Measurements from ENCODE around the gene PPP1R13B. TPM values are rescaled to one million over a fixed set of nuclear protein-coding genes. Genes with fewer than 3 reads are reported as not detected.

PPP1R13B gene
- total and polyA plus RNA-seq, 2 experiments from 2014 or later = 2.0 to 8.5 TPM

DNA sequence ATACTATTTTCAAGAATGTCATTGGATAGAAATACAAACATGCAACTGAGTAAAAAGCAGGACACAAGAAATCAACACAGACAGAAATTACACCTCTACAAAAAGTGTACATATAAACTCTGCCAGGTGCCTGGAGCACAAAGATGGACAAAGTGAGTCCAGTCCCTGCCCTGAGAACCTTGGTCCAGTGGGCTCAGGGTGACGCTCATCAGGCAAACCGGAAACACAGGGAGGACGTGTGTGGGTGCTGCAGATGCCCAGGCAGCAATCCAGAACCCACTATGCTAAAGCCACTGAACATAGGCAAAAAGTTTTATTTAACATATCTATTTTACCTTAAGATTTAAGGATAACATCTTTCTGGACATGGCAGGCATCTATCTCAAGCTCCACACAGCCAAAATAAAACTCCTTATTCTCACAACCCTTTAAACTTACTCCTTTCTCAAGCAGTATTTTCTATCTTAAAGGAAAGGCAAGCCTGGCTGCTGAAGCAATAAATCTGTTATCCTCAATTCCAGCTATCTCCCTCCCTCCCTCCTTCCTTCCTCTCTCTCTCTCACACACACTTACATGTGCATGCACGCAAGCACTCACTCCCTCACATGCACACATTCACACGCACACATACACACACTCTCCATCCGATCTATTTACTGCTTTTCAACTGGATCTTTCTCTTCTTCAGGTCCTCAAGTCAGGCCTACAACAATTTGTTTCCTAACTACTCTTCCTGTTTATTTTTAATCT is 10.2 kb downstream of the PPP1R13B start:
- Mint-ChIP-seq H3K36me3 (ENCODE audit: low read depth) (no peaks in the 10 kb centered on the region), H3K4me3 (no peak overlapping the region), H3K4me1 (peaks cover 9% of the 10 kb centered on the region), H3K9me3 (no peaks in the 10 kb centered on the region), H3K27ac (no peak overlapping the region), H3K27me3 (ENCODE audit: insufficient read depth, low read depth, poor library complexity) (peaks cover 6% of the 10 kb centered on the region)
- Histone ChIP-seq H3F3A (replicated peaks; ENCODE audit: low read depth) (no peaks in the 10 kb centered on the region), H3K27me3 (ENCODE audit: insufficient read depth) (no peaks in the 10 kb centered on the region), H4K20me1 (replicated peaks; ENCODE audit: insufficient read depth) (no peaks in the 10 kb centered on the region; the same call in 1 of the 2 replicates), H3K36me3 (ENCODE audit: insufficient read depth) (no peaks in the 10 kb centered on the region), H3K4me2 (no peak overlapping the region), H2AFZ (no peak overlapping the region), H3K27ac (ENCODE audit: low read depth) (no peak overlapping the region), H3K9me2 (ENCODE audit: insufficient read depth) (no peaks in the 10 kb centered on the region), H3K79me2 (replicated peaks; ENCODE audit: insufficient read depth) (0 out of 2 replicates have a peak, but pooled peaks cover 8% of the 10 kb centered on the region), H3K4me3 (no peak overlapping the region), H3K4me1 (ENCODE audit: insufficient read depth) (no peaks in the 10 kb centered on the region)
- ATAC-seq = no peak
- no peak for TF ChIP-seq JUNB (IDR thresholded peaks at IDR 0.05; ENCODE audit: unreplicated experiment)
- TF ChIP-seq, protein P1, sequence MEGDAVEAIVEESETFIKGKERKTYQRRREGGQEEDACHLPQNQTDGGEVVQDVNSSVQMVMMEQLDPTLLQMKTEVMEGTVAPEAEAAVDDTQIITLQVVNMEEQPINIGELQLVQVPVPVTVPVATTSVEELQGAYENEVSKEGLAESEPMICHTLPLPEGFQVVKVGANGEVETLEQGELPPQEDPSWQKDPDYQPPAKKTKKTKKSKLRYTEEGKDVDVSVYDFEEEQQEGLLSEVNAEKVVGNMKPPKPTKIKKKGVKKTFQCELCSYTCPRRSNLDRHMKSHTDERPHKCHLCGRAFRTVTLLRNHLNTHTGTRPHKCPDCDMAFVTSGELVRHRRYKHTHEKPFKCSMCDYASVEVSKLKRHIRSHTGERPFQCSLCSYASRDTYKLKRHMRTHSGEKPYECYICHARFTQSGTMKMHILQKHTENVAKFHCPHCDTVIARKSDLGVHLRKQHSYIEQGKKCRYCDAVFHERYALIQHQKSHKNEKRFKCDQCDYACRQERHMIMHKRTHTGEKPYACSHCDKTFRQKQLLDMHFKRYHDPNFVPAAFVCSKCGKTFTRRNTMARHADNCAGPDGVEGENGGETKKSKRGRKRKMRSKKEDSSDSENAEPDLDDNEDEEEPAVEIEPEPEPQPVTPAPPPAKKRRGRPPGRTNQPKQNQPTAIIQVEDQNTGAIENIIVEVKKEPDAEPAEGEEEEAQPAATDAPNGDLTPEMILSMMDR (conservative IDR thresholded peaks at IDR 0.05; ENCODE audit: low read depth in 2 of 2) = no peak
- TF ChIP-seq, protein P2, sequence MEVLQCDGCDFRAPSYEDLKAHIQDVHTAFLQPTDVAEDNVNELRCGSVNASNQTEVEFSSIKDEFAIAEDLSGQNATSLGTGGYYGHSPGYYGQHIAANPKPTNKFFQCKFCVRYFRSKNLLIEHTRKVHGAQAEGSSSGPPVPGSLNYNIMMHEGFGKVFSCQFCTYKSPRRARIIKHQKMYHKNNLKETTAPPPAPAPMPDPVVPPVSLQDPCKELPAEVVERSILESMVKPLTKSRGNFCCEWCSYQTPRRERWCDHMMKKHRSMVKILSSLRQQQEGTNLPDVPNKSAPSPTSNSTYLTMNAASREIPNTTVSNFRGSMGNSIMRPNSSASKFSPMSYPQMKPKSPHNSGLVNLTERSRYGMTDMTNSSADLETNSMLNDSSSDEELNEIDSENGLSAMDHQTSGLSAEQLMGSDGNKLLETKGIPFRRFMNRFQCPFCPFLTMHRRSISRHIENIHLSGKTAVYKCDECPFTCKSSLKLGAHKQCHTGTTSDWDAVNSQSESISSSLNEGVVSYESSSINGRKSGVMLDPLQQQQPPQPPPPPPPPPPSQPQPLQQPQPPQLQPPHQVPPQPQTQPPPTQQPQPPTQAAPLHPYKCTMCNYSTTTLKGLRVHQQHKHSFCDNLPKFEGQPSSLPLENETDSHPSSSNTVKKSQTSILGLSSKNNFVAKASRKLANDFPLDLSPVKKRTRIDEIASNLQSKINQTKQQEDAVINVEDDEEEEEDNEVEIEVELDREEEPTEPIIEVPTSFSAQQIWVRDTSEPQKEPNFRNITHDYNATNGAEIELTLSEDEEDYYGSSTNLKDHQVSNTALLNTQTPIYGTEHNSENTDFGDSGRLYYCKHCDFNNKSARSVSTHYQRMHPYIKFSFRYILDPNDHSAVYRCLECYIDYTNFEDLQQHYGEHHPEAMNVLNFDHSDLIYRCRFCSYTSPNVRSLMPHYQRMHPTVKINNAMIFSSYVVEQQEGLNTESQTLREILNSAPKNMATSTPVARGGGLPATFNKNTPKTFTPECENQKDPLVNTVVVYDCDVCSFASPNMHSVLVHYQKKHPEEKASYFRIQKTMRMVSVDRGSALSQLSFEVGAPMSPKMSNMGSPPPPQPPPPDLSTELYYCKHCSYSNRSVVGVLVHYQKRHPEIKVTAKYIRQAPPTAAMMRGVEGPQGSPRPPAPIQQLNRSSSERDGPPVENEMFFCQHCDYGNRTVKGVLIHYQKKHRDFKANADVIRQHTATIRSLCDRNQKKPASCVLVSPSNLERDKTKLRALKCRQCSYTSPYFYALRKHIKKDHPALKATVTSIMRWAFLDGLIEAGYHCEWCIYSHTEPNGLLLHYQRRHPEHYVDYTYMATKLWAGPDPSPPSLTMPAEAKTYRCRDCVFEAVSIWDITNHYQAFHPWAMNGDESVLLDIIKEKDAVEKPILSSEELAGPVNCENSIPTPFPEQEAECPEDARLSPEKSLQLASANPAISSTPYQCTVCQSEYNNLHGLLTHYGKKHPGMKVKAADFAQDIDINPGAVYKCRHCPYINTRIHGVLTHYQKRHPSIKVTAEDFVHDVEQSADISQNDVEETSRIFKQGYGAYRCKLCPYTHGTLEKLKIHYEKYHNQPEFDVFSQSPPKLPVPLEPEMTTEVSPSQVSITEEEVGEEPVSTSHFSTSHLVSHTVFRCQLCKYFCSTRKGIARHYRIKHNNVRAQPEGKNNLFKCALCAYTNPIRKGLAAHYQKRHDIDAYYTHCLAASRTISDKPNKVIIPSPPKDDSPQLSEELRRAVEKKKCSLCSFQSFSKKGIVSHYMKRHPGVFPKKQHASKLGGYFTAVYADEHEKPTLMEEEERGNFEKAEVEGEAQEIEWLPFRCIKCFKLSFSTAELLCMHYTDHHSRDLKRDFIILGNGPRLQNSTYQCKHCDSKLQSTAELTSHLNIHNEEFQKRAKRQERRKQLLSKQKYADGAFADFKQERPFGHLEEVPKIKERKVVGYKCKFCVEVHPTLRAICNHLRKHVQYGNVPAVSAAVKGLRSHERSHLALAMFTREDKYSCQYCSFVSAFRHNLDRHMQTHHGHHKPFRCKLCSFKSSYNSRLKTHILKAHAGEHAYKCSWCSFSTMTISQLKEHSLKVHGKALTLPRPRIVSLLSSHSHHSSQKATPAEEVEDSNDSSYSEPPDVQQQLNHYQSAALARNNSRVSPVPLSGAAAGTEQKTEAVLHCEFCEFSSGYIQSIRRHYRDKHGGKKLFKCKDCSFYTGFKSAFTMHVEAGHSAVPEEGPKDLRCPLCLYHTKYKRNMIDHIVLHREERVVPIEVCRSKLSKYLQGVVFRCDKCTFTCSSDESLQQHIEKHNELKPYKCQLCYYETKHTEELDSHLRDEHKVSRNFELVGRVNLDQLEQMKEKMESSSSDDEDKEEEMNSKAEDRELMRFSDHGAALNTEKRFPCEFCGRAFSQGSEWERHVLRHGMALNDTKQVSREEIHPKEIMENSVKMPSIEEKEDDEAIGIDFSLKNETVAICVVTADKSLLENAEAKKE (CRISPR knock-in tag; IDR thresholded peaks at IDR 0.05) = no peak
- TF ChIP-seq ZNF331 (CRISPR knock-in tag; IDR thresholded peaks at IDR 0.05; ENCODE audit: low read depth) = no peak
- DNase-seq (ENCODE audit: low spot score) = no peak

Data from GM23338 (cell line).